PC-3 (cell line): ENCODE results near the gene KLK11.

Experiments
- EZH2 ChIP-seq: fragments of 300-600 bp; sonication (generic); IDR thresholded peaks from one replicate; pipeline ENCODE4 v1.6.1; 2017; ENCODE audit warnings: antibody characterized with exemption, mild to moderate bottlenecking, low read length; ENCODE audit not compliant: unreplicated experiment
- EZH2phosphoT487 ChIP-seq: fragments of 300-600 bp; sonication (generic); IDR thresholded peaks from 2 replicates; pipeline ENCODE4 v1.6.1; 2018; ENCODE audit warnings: mild to moderate bottlenecking, antibody characterized with exemption, low read length, borderline replicate concordance
- TF ChIP-seq, protein P1 (sequence below): fragments of 300-600 bp; sonication (generic); conservative IDR thresholded peaks from 2 replicates; pipeline ENCODE4 v1.5.1; 2017; ENCODE audit warnings: antibody characterized with exemption, low read depth, mild to moderate bottlenecking, low read length

DNA sequence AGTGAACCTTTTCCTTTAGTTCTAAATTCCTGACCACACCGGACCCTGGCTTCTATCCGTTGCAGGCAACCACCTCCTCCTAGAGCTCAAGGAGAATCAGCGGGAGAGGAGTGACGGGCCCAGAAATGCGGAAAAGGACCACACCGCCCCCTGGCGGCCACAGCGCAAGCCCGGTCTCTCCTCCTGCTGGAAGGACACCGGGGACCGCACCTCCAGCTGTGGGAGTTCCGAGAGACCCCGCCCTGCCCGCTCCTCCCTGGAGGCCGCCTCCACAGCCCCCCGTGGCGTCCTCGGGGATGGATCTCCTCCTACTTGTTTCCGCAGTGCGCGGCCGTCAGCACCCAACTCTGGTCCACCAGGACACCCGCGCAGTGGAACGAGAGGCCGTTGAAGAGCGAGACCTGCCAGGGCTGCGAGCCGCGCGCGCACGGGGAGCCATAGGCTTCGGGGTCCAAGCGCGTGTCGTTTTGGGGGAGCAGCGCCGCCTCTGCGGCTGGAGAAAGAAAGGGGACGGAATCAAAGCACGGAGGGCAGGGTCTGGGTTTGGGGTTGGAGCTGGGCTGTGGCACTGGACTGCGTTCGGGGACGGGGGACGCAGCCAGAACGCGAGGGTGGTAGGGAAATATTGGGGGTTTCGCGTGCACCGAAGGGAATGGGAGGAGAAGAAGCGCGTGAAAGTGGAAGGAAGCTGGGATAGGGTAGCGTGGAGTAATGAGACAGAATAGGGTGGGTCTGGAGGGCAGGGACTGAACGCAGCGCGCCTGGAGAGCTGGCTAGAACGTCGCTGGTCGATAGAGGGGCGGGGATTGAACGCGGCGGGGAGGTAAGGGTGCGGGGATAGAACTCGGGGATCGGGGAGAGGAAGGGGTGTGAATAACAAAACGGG lies 9.4 kb downstream of the KLK11 start:
- TF ChIP-seq EZH2 (no peak), EZH2phosphoT487 (no peak)
- TF ChIP-seq, protein P1, sequence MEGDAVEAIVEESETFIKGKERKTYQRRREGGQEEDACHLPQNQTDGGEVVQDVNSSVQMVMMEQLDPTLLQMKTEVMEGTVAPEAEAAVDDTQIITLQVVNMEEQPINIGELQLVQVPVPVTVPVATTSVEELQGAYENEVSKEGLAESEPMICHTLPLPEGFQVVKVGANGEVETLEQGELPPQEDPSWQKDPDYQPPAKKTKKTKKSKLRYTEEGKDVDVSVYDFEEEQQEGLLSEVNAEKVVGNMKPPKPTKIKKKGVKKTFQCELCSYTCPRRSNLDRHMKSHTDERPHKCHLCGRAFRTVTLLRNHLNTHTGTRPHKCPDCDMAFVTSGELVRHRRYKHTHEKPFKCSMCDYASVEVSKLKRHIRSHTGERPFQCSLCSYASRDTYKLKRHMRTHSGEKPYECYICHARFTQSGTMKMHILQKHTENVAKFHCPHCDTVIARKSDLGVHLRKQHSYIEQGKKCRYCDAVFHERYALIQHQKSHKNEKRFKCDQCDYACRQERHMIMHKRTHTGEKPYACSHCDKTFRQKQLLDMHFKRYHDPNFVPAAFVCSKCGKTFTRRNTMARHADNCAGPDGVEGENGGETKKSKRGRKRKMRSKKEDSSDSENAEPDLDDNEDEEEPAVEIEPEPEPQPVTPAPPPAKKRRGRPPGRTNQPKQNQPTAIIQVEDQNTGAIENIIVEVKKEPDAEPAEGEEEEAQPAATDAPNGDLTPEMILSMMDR: peak; percentile 98
